CD14-positive monocyte (primary cell): Measurements from ENCODE around the gene BROX. TPM values are rescaled to one million over a fixed set of nuclear protein-coding genes. Genes with fewer than 3 reads are reported as not detected.
"Not testable (repeated sequence)": the region's sequence is repeated elsewhere in the genome, so short reads cannot be mapped to it uniquely, and the experiment has no call there.

Source experiments
- DNase-seq, 3 donors: peaks; one replicate each; pipeline ENCODE4 v3.0.0-alpha.2; 2011 to 2022
- H2AFZ ChIP-seq: 2 replicates; pipeline ENCODE4 v1.6.0; 2012; ENCODE audit warnings: mild to moderate bottlenecking, low read depth, low read length, inconsistent platforms; ENCODE audit not compliant: insufficient read depth, poor library complexity, severe bottlenecking
- H3K27ac ChIP-seq, 2 donors: 1 replicate in 1 of 2; 2 replicates in 1 of 2; pipeline ENCODE4 v1.5.1; 2012 to 2013; ENCODE audit warnings: low read length in 2 of 2, control low read depth in 1 of 2, inconsistent platforms in 1 of 2, low read depth in 1 of 2, mild to moderate bottlenecking in 1 of 2
- H3K27me3 ChIP-seq, 2 donors: one replicate each; pipeline versions ENCODE4 v1.6.0 to v1.6.1; 2011 to 2013; ENCODE audit warnings: low read length in 2 of 2; ENCODE audit not compliant: control insufficient read depth in 2 of 2, insufficient read depth in 2 of 2
- H3K36me3 ChIP-seq, 2 donors: replicated peaks in 1 of 2; 1 replicate in 1 of 2; 2 replicates in 1 of 2; pipeline versions ENCODE4 v1.5.1 to v1.6.1; 2012 to 2013; ENCODE audit warnings: low read length in 2 of 2, control low read depth in 1 of 2, inconsistent platforms in 1 of 2, mild to moderate bottlenecking in 1 of 2; ENCODE audit not compliant: insufficient read depth in 2 of 2, control insufficient read depth in 1 of 2
- H3K4me1 ChIP-seq, 2 donors: 1 replicate in 1 of 2; 2 replicates in 1 of 2; pipeline versions ENCODE4 v1.5.1 to v1.6.1; 2012 to 2013; ENCODE audit warnings: low read length in 2 of 2, control low read depth in 1 of 2, inconsistent platforms in 1 of 2, mild to moderate bottlenecking in 1 of 2, moderate library complexity in 1 of 2; ENCODE audit not compliant: insufficient read depth in 2 of 2, control insufficient read depth in 1 of 2
- H3K4me2 ChIP-seq: replicated peaks from 2 replicates; pipeline ENCODE3; 2012; ENCODE audit warnings: low read length, moderate library complexity, mild to moderate bottlenecking; ENCODE audit not compliant: poor library complexity, severe bottlenecking; ENCODE audit errors: extremely low read depth
- H3K4me3 ChIP-seq, 3 experiments: fragments of 200-600 bp in 1 of 3; sonication (generic) in 1 of 3; replicated peaks in 1 of 3; 1 replicate in 2 of 3; 2 replicates in 1 of 3; pipeline ENCODE4 v1.5.1; 2011 to 2013; ENCODE audit warnings: low read length in 3 of 3, mild to moderate bottlenecking in 3 of 3, control low read depth in 2 of 3, low read depth in 2 of 3, inconsistent platforms in 1 of 3, moderate library complexity in 1 of 3
- H3K79me2 ChIP-seq: 2 replicates; pipeline ENCODE4 v1.6.0; 2012; ENCODE audit warnings: mild to moderate bottlenecking, control low read depth, inconsistent platforms, low read length, moderate library complexity; ENCODE audit not compliant: insufficient read depth
- H3K9ac ChIP-seq: 2 replicates; pipeline ENCODE4 v1.6.0; 2017; ENCODE audit warnings: low read length, mild to moderate bottlenecking; ENCODE audit not compliant: insufficient read depth, poor library complexity, severe bottlenecking
- H3K9me3 ChIP-seq, 2 donors: replicated peaks in 1 of 2; 1 replicate in 1 of 2; 2 replicates in 1 of 2; pipeline versions ENCODE4 v1.5.1 to v1.6.1; 2012 to 2013; ENCODE audit warnings: low read length in 2 of 2, control low read depth in 1 of 2; ENCODE audit not compliant: control insufficient read depth in 1 of 2, insufficient read depth in 1 of 2
- H4K20me1 ChIP-seq: 2 replicates; pipeline ENCODE4 v1.6.0; 2012; ENCODE audit warnings: mild to moderate bottlenecking, low read length, control low read depth, moderate library complexity; ENCODE audit not compliant: insufficient read depth
- H3K27ac Mint-ChIP-seq, 7 donors: one replicate each; pipeline ENCODE4 v1.8.0; 2020; ENCODE audit warnings: mild to moderate bottlenecking in 7 of 7, mixed read lengths in 7 of 7, moderate library complexity in 6 of 7, inconsistent platforms in 2 of 7
- H3K27me3 Mint-ChIP-seq, 3 donors: one replicate each; pipeline ENCODE4 v1.8.0; 2021 to 2022; ENCODE audit warnings: low read depth in 3 of 3, mild to moderate bottlenecking in 3 of 3, mixed read lengths in 3 of 3, moderate library complexity in 3 of 3, inconsistent platforms in 1 of 3
- H3K36me3 Mint-ChIP-seq, 2 donors: one replicate each; pipeline ENCODE4 v1.8.0; 2020; ENCODE audit warnings: mixed read lengths in 2 of 2, inconsistent platforms in 1 of 2, mild to moderate bottlenecking in 1 of 2
- H3K4me1 Mint-ChIP-seq: one replicate; pipeline ENCODE4 v1.8.0; 2020; ENCODE audit warnings: mild to moderate bottlenecking, mixed read lengths
- H3K4me3 Mint-ChIP-seq, 2 donors: one replicate each; pipeline ENCODE4 v1.8.0; 2020; ENCODE audit warnings: mild to moderate bottlenecking in 2 of 2, mixed read lengths in 2 of 2, moderate library complexity in 1 of 2
- H3K9me3 Mint-ChIP-seq, 7 donors: one replicate each; pipeline ENCODE4 v1.8.0; 2020 to 2022; ENCODE audit warnings: mixed read lengths in 7 of 7, mild to moderate bottlenecking in 6 of 7, moderate library complexity in 6 of 7, inconsistent platforms in 2 of 7
- WGBS: methylation state at CpG from one replicate; pipeline ENCODE4 v1.1.5; 2013; ENCODE audit warnings: missing lambda C conversion rate; ENCODE audit not compliant: insufficient coverage; 5-methylcytosine and 5-hydroxymethylcytosine counted together
- intact Hi-C, 2 donors: fragments of 100-400 bp; cut with micrococcal nuclease; formaldehyde crosslinking; loops; one replicate each; pipeline versions ENCODE4 v1.15.0 to v1.15.1; 2023
- polyA plus RNA-seq, 3 donors: library from polyadenylated mRNA; depleted of rRNA in 1 of 3; unstranded in 2 of 3; stranded (reverse) in 1 of 3; fragments of 300-500 nt in 2 of 3; fragments of >200 nt in 1 of 3; fragmentation: Illumina TruSeq in 2 of 3; gene quantifications; 1 replicate in 2 of 3; 2 replicates in 1 of 3; pipeline ENCODE4 v1.2.3, GENCODE V29; 2012 to 2021
- TF ChIP-seq, protein P1 (sequence below): fragments of 200-600 bp; IDR thresholded peaks from one replicate; pipeline ENCODE4 v1.8.0; 2022; ENCODE audit warnings: antibody characterized with exemption, mild to moderate bottlenecking

The BROX gene
- polyA plus RNA-seq, 3 donors: 9.0 to 35.4 (median 26.2) TPM

DNA sequence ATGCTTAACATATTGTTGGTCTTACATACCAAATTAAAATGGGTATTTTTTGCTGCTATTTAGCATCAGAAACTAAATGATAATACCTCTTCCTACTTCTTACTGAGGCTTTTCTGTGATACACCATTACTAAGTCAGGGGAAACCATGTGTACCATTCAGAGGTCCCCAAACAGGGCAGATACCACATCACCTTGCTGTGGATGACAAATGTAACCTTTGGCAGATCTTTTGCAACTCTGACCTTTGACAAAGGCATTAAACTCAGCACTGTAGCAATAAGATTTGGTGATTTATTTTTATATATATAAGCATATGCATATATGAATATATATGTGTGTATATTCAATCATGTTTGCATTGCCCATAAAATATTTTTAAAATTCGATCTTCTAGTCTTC, 27.6 kb downstream of the BROX start:
- no CpG with 5 or more reads among the region's 1 CpG for WGBS

DNA sequence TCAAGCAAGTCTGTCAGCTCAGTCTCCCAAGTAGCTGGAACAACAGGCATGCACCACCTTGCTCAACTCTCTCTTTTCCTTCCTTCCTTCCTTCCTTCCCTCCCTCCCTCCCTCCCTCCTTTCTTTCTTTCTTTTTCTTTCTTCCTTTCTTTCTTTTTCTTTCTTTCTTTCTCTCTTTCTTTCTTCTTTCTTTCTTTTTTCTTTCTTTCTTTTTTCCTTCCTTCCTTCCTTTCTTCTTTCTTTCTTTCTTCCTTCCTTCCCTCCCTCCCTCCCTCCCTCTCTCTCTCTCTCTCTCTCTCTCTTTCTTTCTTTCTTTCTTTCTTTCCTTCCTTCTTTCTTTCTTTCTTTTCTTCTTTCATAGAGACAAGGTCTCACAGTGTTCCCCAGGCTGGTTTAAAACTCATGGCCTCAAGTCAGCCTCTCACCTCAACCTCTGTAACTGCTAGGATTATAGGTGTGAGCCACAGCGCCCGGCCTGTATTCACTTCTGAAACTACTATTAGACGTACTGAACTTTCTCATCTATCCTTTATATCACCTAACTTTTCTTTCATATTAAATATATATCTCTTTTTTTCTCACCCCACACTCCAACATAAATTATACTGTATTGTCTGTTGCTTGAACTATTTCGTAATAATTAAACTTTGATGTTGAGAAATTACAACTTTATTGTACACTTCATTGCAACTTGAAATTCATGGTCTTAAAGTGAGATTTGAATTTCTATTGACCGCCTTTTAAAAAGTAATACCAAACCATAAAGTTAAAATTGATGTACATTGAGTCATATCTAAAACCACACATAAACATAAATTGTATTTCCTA, 29.5 kb downstream of the BROX start:
- DNase-seq, H3K4me1 Mint-ChIP-seq, intact Hi-C loops, H3K27me3 Mint-ChIP-seq, H3K4me1 ChIP-seq, H3K9ac ChIP-seq, H3K27me3 ChIP-seq, H2AFZ ChIP-seq, H3K9me3 Mint-ChIP-seq, H3K4me2 ChIP-seq, H3K9me3 ChIP-seq, H4K20me1 ChIP-seq, H3K4me3 ChIP-seq, H3K27ac ChIP-seq, H3K79me2 ChIP-seq, H3K4me3 Mint-ChIP-seq, H3K36me3 Mint-ChIP-seq, H3K36me3 ChIP-seq, H3K27ac Mint-ChIP-seq: not testable (repeated sequence)
- WGBS: no CpG with 5 or more reads among the region's 5 CpGs

More for the DNA sequence above, 27.6 kb downstream of the BROX start:
- no peak overlapping the region for H3K27ac ChIP-seq
- Mint-ChIP-seq H3K9me3 (peaks cover 0 to 2% (median 0%) of the 10 kb centered on the region in 7 donors), H3K36me3 (peaks cover 11 to 15% of the 10 kb centered on the region in 2 donors), H3K27ac (no peak overlapping the region), H3K27me3 (no peaks in the 10 kb centered on the region), H3K4me1 (no peaks in the 10 kb centered on the region), H3K4me3 (no peak overlapping the region)
- no peak for DNase-seq
- no peaks in the 10 kb centered on the region for H4K20me1 ChIP-seq
- no peaks in the 10 kb centered on the region for H3K9me3 ChIP-seq
- TF ChIP-seq, protein P1, sequence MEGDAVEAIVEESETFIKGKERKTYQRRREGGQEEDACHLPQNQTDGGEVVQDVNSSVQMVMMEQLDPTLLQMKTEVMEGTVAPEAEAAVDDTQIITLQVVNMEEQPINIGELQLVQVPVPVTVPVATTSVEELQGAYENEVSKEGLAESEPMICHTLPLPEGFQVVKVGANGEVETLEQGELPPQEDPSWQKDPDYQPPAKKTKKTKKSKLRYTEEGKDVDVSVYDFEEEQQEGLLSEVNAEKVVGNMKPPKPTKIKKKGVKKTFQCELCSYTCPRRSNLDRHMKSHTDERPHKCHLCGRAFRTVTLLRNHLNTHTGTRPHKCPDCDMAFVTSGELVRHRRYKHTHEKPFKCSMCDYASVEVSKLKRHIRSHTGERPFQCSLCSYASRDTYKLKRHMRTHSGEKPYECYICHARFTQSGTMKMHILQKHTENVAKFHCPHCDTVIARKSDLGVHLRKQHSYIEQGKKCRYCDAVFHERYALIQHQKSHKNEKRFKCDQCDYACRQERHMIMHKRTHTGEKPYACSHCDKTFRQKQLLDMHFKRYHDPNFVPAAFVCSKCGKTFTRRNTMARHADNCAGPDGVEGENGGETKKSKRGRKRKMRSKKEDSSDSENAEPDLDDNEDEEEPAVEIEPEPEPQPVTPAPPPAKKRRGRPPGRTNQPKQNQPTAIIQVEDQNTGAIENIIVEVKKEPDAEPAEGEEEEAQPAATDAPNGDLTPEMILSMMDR: no peak
- no peaks in the 10 kb centered on the region for H3K27me3 ChIP-seq
- H3K79me2 ChIP-seq: no peaks in the 10 kb centered on the region
- no peak overlapping the region for H3K9ac ChIP-seq
- intact Hi-C loops: loop anchor here in 1 of 2 donors (10.0 kb wide), 1 partner anchor 345 kb away; no protein-coding TSS in a partner anchor
- no peak overlapping the region for H2AFZ ChIP-seq
- H3K36me3 ChIP-seq: peaks cover 15 to 23% of the 10 kb centered on the region in 2 donors
- no peak overlapping the region for H3K4me3 ChIP-seq
- H3K4me1 ChIP-seq: no peaks in the 10 kb centered on the region
- H3K4me2 ChIP-seq: no peak overlapping the region
